Astrocyte (in vitro differentiated cells and primary cell): Measurements from ENCODE around the gene AVPR1B. TPM values are rescaled to one million over a fixed set of nuclear protein-coding genes. Genes with fewer than 3 reads are reported as not detected.

Experiments used
- DNase-seq: peaks from one replicate; pipeline ENCODE4 v3.0.0-alpha.2; 2010; ENCODE audit warnings: low read depth
- FAIRE-seq: peaks from 2 replicates; lab custom pipeline; 2011; peaks lifted over from hg19 to GRCh38; lab: Jason Lieb, UNC
- H2AFZ ChIP-seq: 2 replicates; pipeline ENCODE4 v1.6.0; 2012; ENCODE audit warnings: low read depth, low read length, inconsistent platforms
- H3K27ac ChIP-seq: 2 replicates; pipeline ENCODE4 v1.5.1; 2011; ENCODE audit warnings: low read depth, low read length, inconsistent platforms
- H3K27me3 ChIP-seq: 2 replicates; pipeline ENCODE4 v1.6.0; 2011; ENCODE audit warnings: low read length, inconsistent platforms; ENCODE audit not compliant: insufficient read depth
- H3K36me3 ChIP-seq: 2 replicates; pipeline ENCODE4 v1.5.1; 2011; ENCODE audit warnings: low read length, inconsistent platforms; ENCODE audit not compliant: insufficient read depth
- H3K4me1 ChIP-seq: 2 replicates; pipeline ENCODE4 v1.5.1; 2011; ENCODE audit warnings: low read length, inconsistent platforms; ENCODE audit not compliant: insufficient read depth
- H3K4me2 ChIP-seq: 2 replicates; pipeline ENCODE4 v1.6.0; 2012; ENCODE audit warnings: low read length, inconsistent platforms
- H3K4me3 ChIP-seq: 2 replicates; pipeline ENCODE4 v1.5.1; 2011; ENCODE audit warnings: low read depth, mild to moderate bottlenecking, low read length, inconsistent platforms; ENCODE audit not compliant: insufficient read depth
- H3K79me2 ChIP-seq: 2 replicates; pipeline ENCODE4 v1.6.0; 2012; ENCODE audit warnings: mild to moderate bottlenecking, low read length, inconsistent platforms; ENCODE audit not compliant: insufficient read depth
- H3K9ac ChIP-seq: 2 replicates; pipeline ENCODE4 v1.6.0; 2012; ENCODE audit warnings: mild to moderate bottlenecking, low read length, inconsistent platforms
- H3K9me3 ChIP-seq: 2 replicates; pipeline ENCODE4 v1.5.1; 2012; ENCODE audit warnings: low read depth, mild to moderate bottlenecking, low read length, inconsistent platforms; ENCODE audit not compliant: insufficient read depth
- H4K20me1 ChIP-seq: 2 replicates; pipeline ENCODE4 v1.6.0; 2012; ENCODE audit warnings: low read length, inconsistent platforms; ENCODE audit not compliant: insufficient read depth
- H3K27ac Mint-ChIP-seq: one replicate; pipeline ENCODE4 v1.8.0; 2021; ENCODE audit warnings: mild to moderate bottlenecking, mixed read lengths; ENCODE audit not compliant: unreplicated experiment
- H3K27me3 Mint-ChIP-seq: one replicate; pipeline ENCODE4 v1.8.0; 2021; ENCODE audit warnings: low read depth, mixed read lengths; ENCODE audit not compliant: unreplicated experiment
- H3K36me3 Mint-ChIP-seq: one replicate; pipeline ENCODE4 v1.8.0; 2021; ENCODE audit warnings: low read depth, mixed read lengths; ENCODE audit not compliant: unreplicated experiment
- H3K4me1 Mint-ChIP-seq: one replicate; pipeline ENCODE4 v1.8.0; 2021; ENCODE audit warnings: low read depth, mixed read lengths; ENCODE audit not compliant: unreplicated experiment
- H3K4me3 Mint-ChIP-seq: one replicate; pipeline ENCODE4 v1.8.0; 2021; ENCODE audit warnings: mild to moderate bottlenecking, moderate library complexity, mixed read lengths; ENCODE audit not compliant: unreplicated experiment
- H3K9me3 Mint-ChIP-seq: one replicate; pipeline ENCODE4 v1.8.0; 2021; ENCODE audit warnings: mild to moderate bottlenecking, mixed read lengths; ENCODE audit not compliant: unreplicated experiment
- CTCF ChIP-seq: IDR thresholded peaks from 2 replicates; pipeline ENCODE4 v1.5.1; 2011; ENCODE audit warnings: low read depth, mild to moderate bottlenecking, inconsistent platforms, low read length, moderate library complexity; ENCODE audit not compliant: insufficient read depth
- EZH2 ChIP-seq: IDR thresholded peaks from 2 replicates; pipeline ENCODE4 v1.6.1; 2012; ENCODE audit warnings: mild to moderate bottlenecking, low read length, inconsistent platforms; ENCODE audit not compliant: insufficient read depth
- total RNA-seq: library from RNA; stranded (reverse); gene quantifications from 2 replicates; pipeline ENCODE4 v1.2.1, GENCODE V29; 2021

The AVPR1B gene
- total RNA-seq, 1 donor from 2014 or later = not detected

- peaks cover 2% of the 10 kb centered on the region for H3K9me3 ChIP-seq
- DNase-seq (no peak), FAIRE-seq (no peak)
- H3K9me3 Mint-ChIP-seq = peaks cover 2% of the 10 kb centered on the region
- no peak for TF ChIP-seq CTCF
- no peak overlapping the region for H3K9ac ChIP-seq
- no peak overlapping the region for H3K27ac Mint-ChIP-seq
- no peaks in the 10 kb centered on the region for H3K36me3 ChIP-seq
- H3K36me3 Mint-ChIP-seq = no peaks in the 10 kb centered on the region
- H3K4me1 ChIP-seq = no peaks in the 10 kb centered on the region
- H3K4me3 ChIP-seq = no peak overlapping the region
- no peaks in the 10 kb centered on the region for H3K79me2 ChIP-seq
- no peak overlapping the region for H3K4me3 Mint-ChIP-seq
- H4K20me1 ChIP-seq = no peaks in the 10 kb centered on the region
- peaks cover 14% of the 10 kb centered on the region for H3K27me3 ChIP-seq
- no peak overlapping the region for H2AFZ ChIP-seq
- H3K4me2 ChIP-seq = no peak overlapping the region
- peaks cover 28% of the 10 kb centered on the region for H3K27me3 Mint-ChIP-seq
- H3K27ac ChIP-seq = no peak overlapping the region
- H3K4me1 Mint-ChIP-seq = peaks cover 8% of the 10 kb centered on the region
Measured at GRCh38 chr1:206067486-206068227, 49.5 kb downstream of the AVPR1B start.

GRCh38 chr1:206066479-206067171, 50.6 kb downstream of the AVPR1B start:
- no peak for FAIRE-seq
- Mint-ChIP-seq H3K9me3 (peaks cover 2% of the 10 kb centered on the region), H3K4me3 (no peak overlapping the region), H3K36me3 (no peaks in the 10 kb centered on the region), H3K4me1 (peaks cover 8% of the 10 kb centered on the region), H3K27me3 (peaks cover 28% of the 10 kb centered on the region), H3K27ac (peak overlapping the region; percentile 12)
- Histone ChIP-seq H2AFZ (no peak overlapping the region), H4K20me1 (no peaks in the 10 kb centered on the region), H3K9me3 (peaks cover 3% of the 10 kb centered on the region), H3K27me3 (peaks cover 14% of the 10 kb centered on the region), H3K4me1 (no peaks in the 10 kb centered on the region), H3K27ac (no peak overlapping the region), H3K4me2 (no peak overlapping the region), H3K4me3 (no peak overlapping the region), H3K79me2 (no peaks in the 10 kb centered on the region), H3K9ac (no peak overlapping the region), H3K36me3 (no peaks in the 10 kb centered on the region)
- TF ChIP-seq EZH2 = no peak
- TF ChIP-seq CTCF = no peak
- no peak for DNase-seq
